ENCODE results near the gene PKP3. TPM values are rescaled to one million over a fixed set of nuclear protein-coding genes. Genes with fewer than 3 reads are reported as not detected.

PKP3 gene
- total and polyA plus RNA-seq, 8 donors: 11.0 to 48.6 (median 13.9) TPM

- H3K4me1 ChIP-seq: peaks cover 21 to 38% of the 10 kb centered on the region in 2 donors
- no peak for TF ChIP-seq CTCF (IDR thresholded peaks at IDR 0.05)
- intact Hi-C loops (cut with DNase I): no loop called here
- no peaks in the 10 kb centered on the region for H3K27me3 ChIP-seq
- no peaks in the 10 kb centered on the region for H3K9me3 ChIP-seq
- DNase-seq (peak; percentile 95 to 99 (median 97)), ATAC-seq (peak; percentile 88)
- H3K36me3 ChIP-seq: peaks cover 0 to 32% of the 10 kb centered on the region in 2 donors
- H3K27ac ChIP-seq: peak within 1 kb of the TSS; percentile 94 to 95
- H3K4me3 ChIP-seq: peak within 1 kb of the TSS; percentile 96 to 98
Observed at GRCh38 chr11:449889-450808, 56.1 kb downstream of the PKP3 start, which contains the start of gene PTDSS2. TSS of gene PTDSS2 (plus strand) at chr11:450279. CDS start at chr11:450456, 177 bp downstream.

GRCh38 chr11:450809-451451 is 56.9 kb downstream of the PKP3 start:
- Histone ChIP-seq H3K9me3 (no peaks in the 10 kb centered on the region), H3K36me3 (peaks cover 0 to 34% of the 10 kb centered on the region in 2 donors), H3K4me3 (peak overlapping the region; percentile 96 to 98), H3K27ac (peak overlapping the region; percentile 94 to 95), H3K4me1 (peaks cover 21 to 38% of the 10 kb centered on the region in 2 donors), H3K27me3 (no peaks in the 10 kb centered on the region)
- peak; percentile 41 for ATAC-seq
- DNase-seq: peak in 3 of 4 donors; percentile 67 to 88 (median 76)
- intact Hi-C loops (cut with DNase I): no loop called here
- no peak for TF ChIP-seq CTCF (IDR thresholded peaks at IDR 0.05)

GRCh38 chr11:451738-452137 is 57.7 kb downstream of the PKP3 start:
- H3K9me3 ChIP-seq: no peaks in the 10 kb centered on the region
- peaks cover 21 to 41% of the 10 kb centered on the region in 2 donors for H3K4me1 ChIP-seq
- no peaks in the 10 kb centered on the region for H3K27me3 ChIP-seq
- DNase-seq: peak in 1 of 4 donors; percentile 78
- peak overlapping the region in 1 of 2 donors; percentile 98 for H3K4me3 ChIP-seq
- TF ChIP-seq CTCF (IDR thresholded peaks at IDR 0.05): no peak
- H3K36me3 ChIP-seq: peaks cover 0 to 34% of the 10 kb centered on the region in 2 donors
- no peak for ATAC-seq
- no peak overlapping the region for H3K27ac ChIP-seq
- intact Hi-C loops (cut with DNase I): no loop called here

GRCh38 chr11:452203-452744 is 58.3 kb downstream of the PKP3 start:
- Histone ChIP-seq H3K36me3 (peaks cover 0 to 34% of the 10 kb centered on the region in 2 donors), H3K9me3 (no peaks in the 10 kb centered on the region), H3K4me1 (peaks cover 21 to 41% of the 10 kb centered on the region in 2 donors), H3K27me3 (no peaks in the 10 kb centered on the region), H3K27ac (no peak overlapping the region), H3K4me3 (no peak overlapping the region)
- ATAC-seq (no peak), DNase-seq (peak in 1 of 4 donors; percentile 78)
- no peak for TF ChIP-seq CTCF (IDR thresholded peaks at IDR 0.05)
- intact Hi-C loops (cut with DNase I): no loop called here
